Liver (tissue), 9 donors: ENCODE results near the gene IL17RB. TPM values are rescaled to one million over a fixed set of nuclear protein-coding genes. Genes with fewer than 3 reads are reported as not detected.

Experiments
- DNase-seq: peaks from one replicate; pipeline ENCODE4 v3.0.0-alpha.2; 2017; ENCODE audit warnings: low spot score
- H3K27ac ChIP-seq, 2 donors: one replicate each; pipeline ENCODE4 v1.7.0; 2013; ENCODE audit warnings: inconsistent platforms in 2 of 2, low read length in 2 of 2, control low read depth in 1 of 2, low read depth in 1 of 2, mild to moderate bottlenecking in 1 of 2
- H3K27me3 ChIP-seq, 4 donors: one replicate each; pipeline versions ENCODE4 v1.6.1 to v1.7.0; 2013; ENCODE audit warnings: low read length in 3 of 4, inconsistent platforms in 1 of 4, mild to moderate bottlenecking in 1 of 4, moderate library complexity in 1 of 4; ENCODE audit not compliant: control insufficient read depth in 4 of 4, insufficient read depth in 4 of 4
- H3K36me3 ChIP-seq, 4 donors: one replicate each; pipeline versions ENCODE4 v1.6.1 to v1.7.0; 2013; ENCODE audit warnings: low read length in 3 of 4, mild to moderate bottlenecking in 3 of 4, low read depth in 1 of 4, moderate library complexity in 1 of 4; ENCODE audit not compliant: control insufficient read depth in 4 of 4, insufficient read depth in 3 of 4
- H3K4me1 ChIP-seq, 4 donors: one replicate each; pipeline versions ENCODE4 v1.6.1 to v1.7.0; 2013; ENCODE audit warnings: low read length in 3 of 4, mild to moderate bottlenecking in 3 of 4, moderate library complexity in 1 of 4; ENCODE audit not compliant: control insufficient read depth in 4 of 4, insufficient read depth in 4 of 4
- H3K4me3 ChIP-seq, 3 donors: one replicate each; pipeline versions ENCODE4 v1.6.1 to v1.7.0; 2013; ENCODE audit warnings: low read length in 3 of 3, control low read depth in 1 of 3, low read depth in 1 of 3, mild to moderate bottlenecking in 1 of 3
- H3K9ac ChIP-seq, 2 donors: one replicate each; pipeline ENCODE4 v1.7.0; 2013; ENCODE audit warnings: low read length in 2 of 2, mild to moderate bottlenecking in 2 of 2, moderate library complexity in 2 of 2, control low read depth in 1 of 2, low read depth in 1 of 2
- H3K9me3 ChIP-seq, 4 donors: one replicate each; pipeline versions ENCODE4 v1.6.1 to v1.7.0; 2013; ENCODE audit warnings: low read length in 3 of 4; ENCODE audit not compliant: control insufficient read depth in 4 of 4
- CTCF ChIP-seq: fragments of 150-350 bp; IDR thresholded peaks from 2 replicates; pipeline ENCODE4 v1.5.1; 2017; ENCODE audit warnings: improper control_type of control experiment, low read depth, low read length; ENCODE audit not compliant: missing input control
- EGR1 ChIP-seq, 2 donors: IDR thresholded peaks; 2 replicates each; pipeline ENCODE4 v1.6.1; 2016 to 2018; ENCODE audit warnings: antibody characterized with exemption in 2 of 2, low read depth in 2 of 2
- FOXA1 ChIP-seq: IDR thresholded peaks from 2 replicates; pipeline ENCODE4 v1.6.1; 2016; ENCODE audit warnings: antibody characterized with exemption
- GABPA ChIP-seq, 2 donors: IDR thresholded peaks in 1 of 2; conservative IDR thresholded peaks in 1 of 2; 2 replicates each; pipeline ENCODE4 v1.6.1; 2016; ENCODE audit warnings: antibody characterized with exemption in 2 of 2, mild to moderate bottlenecking in 1 of 2, moderate library complexity in 1 of 2
- HNF4A ChIP-seq, 2 donors: conservative IDR thresholded peaks; 2 replicates each; pipeline ENCODE4 v1.6.1; 2016; ENCODE audit warnings: antibody characterized with exemption in 2 of 2, mild to moderate bottlenecking in 2 of 2
- HNF4G ChIP-seq: IDR thresholded peaks from 2 replicates; pipeline ENCODE4 v1.6.1; 2016; ENCODE audit warnings: antibody characterized with exemption
- JUND ChIP-seq, 2 donors: IDR thresholded peaks; 2 replicates each; pipeline ENCODE4 v1.6.1; 2016; ENCODE audit warnings: antibody characterized with exemption in 2 of 2
- NR2F2 ChIP-seq: IDR thresholded peaks from 2 replicates; pipeline ENCODE4 v1.6.1; 2016; ENCODE audit warnings: antibody characterized with exemption
- RAD21 ChIP-seq, 2 donors: IDR thresholded peaks; 2 replicates each; pipeline ENCODE4 v1.6.1; 2016; ENCODE audit warnings: antibody characterized with exemption in 2 of 2, mild to moderate bottlenecking in 2 of 2
- SP1 ChIP-seq: IDR thresholded peaks from 2 replicates; pipeline ENCODE4 v1.6.1; 2018; ENCODE audit warnings: antibody characterized with exemption, mild to moderate bottlenecking
- TAF1 ChIP-seq: conservative IDR thresholded peaks from 2 replicates; pipeline ENCODE4 v1.6.1; 2016; ENCODE audit warnings: antibody characterized with exemption, mild to moderate bottlenecking
- YY1 ChIP-seq: IDR thresholded peaks from 2 replicates; pipeline ENCODE4 v1.6.1; 2016; ENCODE audit warnings: antibody characterized with exemption, mild to moderate bottlenecking
- WGBS: extraction: QIAGEN DNeasy Blood & Tissue Kit; methylation state at CpG from one replicate; pipeline ENCODE4 v1.1.7; 2013; 5-methylcytosine and 5-hydroxymethylcytosine counted together
- polyA plus RNA-seq, 2 donors: library from polyadenylated mRNA; stranded (reverse) in 1 of 2; unstranded in 1 of 2; fragments of 200-250 nt in 1 of 2; fragments of >200 nt in 1 of 2; fragmentation: Nextera tagmentation in 1 of 2; extraction: Ambion mirVana in 1 of 2; gene quantifications; one replicate each; pipeline versions ENCODE4 v1.2.1 to v1.2.3, GENCODE V29; 2013 to 2015
- total RNA-seq, 2 donors: library from RNA; depleted of rRNA; stranded (reverse); fragments of >200 nt; gene quantifications; one replicate each; pipeline ENCODE4 v1.2.3, GENCODE V29; 2014
- TF ChIP-seq, protein P1 (sequence below): IDR thresholded peaks from 2 replicates; pipeline ENCODE4 v1.6.1; 2016; ENCODE audit warnings: antibody characterized with exemption
- TF ChIP-seq, protein P2 (sequence below): IDR thresholded peaks from 2 replicates; pipeline ENCODE4 v1.6.1; 2016; ENCODE audit warnings: antibody characterized with exemption
- TF ChIP-seq, protein P3 (sequence below): IDR thresholded peaks from 2 replicates; pipeline ENCODE4 v1.6.1; 2016; ENCODE audit warnings: antibody characterized with exemption, mild to moderate bottlenecking
- TF ChIP-seq, protein P4 (sequence below): IDR thresholded peaks from 2 replicates; pipeline ENCODE4 v1.6.1; 2016; ENCODE audit warnings: antibody characterized with exemption
- donor health status: healthy.
- donor health status: healthy.
- donor health status: healthy.
- donor health status: healthy.
- donor health status: healthy.

The IL17RB gene
- total RNA-seq, result 10 to 100 TPM; 11.8 to 14.6 TPM
- 10 to 100 TPM; 17.0 to 21.6 TPM for polyA plus RNA-seq

DNA sequence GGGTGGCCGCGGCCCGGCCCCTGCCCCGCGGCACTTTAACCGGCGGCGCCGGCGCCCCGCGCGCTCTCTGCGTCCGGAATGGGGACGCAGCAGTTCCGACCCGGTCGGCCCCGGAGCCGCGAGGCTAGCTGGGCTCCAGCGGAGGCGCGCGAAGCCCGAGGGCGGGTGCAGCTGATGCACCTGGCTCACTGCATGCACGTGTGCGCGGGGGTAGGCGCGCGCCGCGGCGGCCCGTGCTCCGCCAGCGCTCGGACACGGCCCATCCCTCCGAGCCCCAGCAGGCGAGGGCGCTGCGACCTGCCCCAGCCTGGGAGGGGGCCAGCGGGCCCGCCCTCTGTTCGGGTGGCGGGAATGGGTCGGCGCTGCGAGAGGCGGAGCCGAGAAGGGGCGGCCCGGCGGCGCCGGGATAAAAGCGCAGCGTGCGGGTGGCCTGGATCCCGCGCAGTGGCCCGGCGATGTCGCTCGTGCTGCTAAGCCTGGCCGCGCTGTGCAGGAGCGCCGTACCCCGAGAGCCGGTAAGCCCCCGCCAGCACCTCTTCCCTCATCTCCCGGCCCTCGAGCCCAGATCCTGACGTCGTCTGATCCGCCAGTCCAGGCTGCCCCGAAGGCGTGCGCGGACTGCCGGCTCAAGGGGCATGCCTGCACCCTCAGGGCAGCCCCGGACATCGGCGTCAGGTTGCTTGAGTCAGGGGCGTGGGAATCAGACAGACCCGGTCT, at the start of gene IL17RB, which contains the start of gene CHDH:
IL17RB (plus strand) TSS at position 435 of the 717 bp plus-strand sequence; CDS start at position 456, 21 bp downstream.
CHDH (minus strand) TSS at position 286 of the 717 bp plus-strand sequence. CDS start 22,411 bp downstream, outside the sequence.
- Histone ChIP-seq H3K4me1 (peaks cover 2 to 43% (median 17%) of the 10 kb centered on the region in 4 donors), H3K36me3 (no peaks in the 10 kb centered on the region), H3K4me3 (peak within 1 kb of the TSS; percentile 49 to 85 (median 58)), H3K9ac (peak within 1 kb of the TSS; percentile 61 to 90), H3K9me3 (no peaks in the 10 kb centered on the region), H3K27ac (peak within 1 kb of the TSS; percentile 98 to 99), H3K27me3 (no peaks in the 10 kb centered on the region)
- 1% methylated on average over 91 of the region's 91 CpGs for WGBS
- TF ChIP-seq RAD21 (IDR thresholded peaks at IDR 0.05) (peak in 1 of 2 donors; percentile 23), SP1 (peak; percentile 18), NR2F2 (no peak), JUND (IDR thresholded peaks at IDR 0.05) (no peak), HNF4G (no peak), YY1 (peak; percentile 13), HNF4A (conservative IDR thresholded peaks at IDR 0.05) (peak in 1 of 2 donors; percentile 6)
- TF ChIP-seq, protein P1, sequence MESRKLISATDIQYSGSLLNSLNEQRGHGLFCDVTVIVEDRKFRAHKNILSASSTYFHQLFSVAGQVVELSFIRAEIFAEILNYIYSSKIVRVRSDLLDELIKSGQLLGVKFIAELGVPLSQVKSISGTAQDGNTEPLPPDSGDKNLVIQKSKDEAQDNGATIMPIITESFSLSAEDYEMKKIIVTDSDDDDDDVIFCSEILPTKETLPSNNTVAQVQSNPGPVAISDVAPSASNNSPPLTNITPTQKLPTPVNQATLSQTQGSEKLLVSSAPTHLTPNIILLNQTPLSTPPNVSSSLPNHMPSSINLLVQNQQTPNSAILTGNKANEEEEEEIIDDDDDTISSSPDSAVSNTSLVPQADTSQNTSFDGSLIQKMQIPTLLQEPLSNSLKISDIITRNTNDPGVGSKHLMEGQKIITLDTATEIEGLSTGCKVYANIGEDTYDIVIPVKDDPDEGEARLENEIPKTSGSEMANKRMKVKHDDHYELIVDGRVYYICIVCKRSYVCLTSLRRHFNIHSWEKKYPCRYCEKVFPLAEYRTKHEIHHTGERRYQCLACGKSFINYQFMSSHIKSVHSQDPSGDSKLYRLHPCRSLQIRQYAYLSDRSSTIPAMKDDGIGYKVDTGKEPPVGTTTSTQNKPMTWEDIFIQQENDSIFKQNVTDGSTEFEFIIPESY, result no peak
- TF ChIP-seq, protein P2, sequence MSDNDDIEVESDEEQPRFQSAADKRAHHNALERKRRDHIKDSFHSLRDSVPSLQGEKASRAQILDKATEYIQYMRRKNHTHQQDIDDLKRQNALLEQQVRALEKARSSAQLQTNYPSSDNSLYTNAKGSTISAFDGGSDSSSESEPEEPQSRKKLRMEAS, result no peak
- TF ChIP-seq, protein P3, sequence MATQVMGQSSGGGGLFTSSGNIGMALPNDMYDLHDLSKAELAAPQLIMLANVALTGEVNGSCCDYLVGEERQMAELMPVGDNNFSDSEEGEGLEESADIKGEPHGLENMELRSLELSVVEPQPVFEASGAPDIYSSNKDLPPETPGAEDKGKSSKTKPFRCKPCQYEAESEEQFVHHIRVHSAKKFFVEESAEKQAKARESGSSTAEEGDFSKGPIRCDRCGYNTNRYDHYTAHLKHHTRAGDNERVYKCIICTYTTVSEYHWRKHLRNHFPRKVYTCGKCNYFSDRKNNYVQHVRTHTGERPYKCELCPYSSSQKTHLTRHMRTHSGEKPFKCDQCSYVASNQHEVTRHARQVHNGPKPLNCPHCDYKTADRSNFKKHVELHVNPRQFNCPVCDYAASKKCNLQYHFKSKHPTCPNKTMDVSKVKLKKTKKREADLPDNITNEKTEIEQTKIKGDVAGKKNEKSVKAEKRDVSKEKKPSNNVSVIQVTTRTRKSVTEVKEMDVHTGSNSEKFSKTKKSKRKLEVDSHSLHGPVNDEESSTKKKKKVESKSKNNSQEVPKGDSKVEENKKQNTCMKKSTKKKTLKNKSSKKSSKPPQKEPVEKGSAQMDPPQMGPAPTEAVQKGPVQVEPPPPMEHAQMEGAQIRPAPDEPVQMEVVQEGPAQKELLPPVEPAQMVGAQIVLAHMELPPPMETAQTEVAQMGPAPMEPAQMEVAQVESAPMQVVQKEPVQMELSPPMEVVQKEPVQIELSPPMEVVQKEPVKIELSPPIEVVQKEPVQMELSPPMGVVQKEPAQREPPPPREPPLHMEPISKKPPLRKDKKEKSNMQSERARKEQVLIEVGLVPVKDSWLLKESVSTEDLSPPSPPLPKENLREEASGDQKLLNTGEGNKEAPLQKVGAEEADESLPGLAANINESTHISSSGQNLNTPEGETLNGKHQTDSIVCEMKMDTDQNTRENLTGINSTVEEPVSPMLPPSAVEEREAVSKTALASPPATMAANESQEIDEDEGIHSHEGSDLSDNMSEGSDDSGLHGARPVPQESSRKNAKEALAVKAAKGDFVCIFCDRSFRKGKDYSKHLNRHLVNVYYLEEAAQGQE, result peak; percentile 84
- DNase-seq, result peak; percentile 70

- Histone ChIP-seq H3K27me3 (no peaks in the 10 kb centered on the region), H3K4me3 (no peak overlapping the region), H3K4me1 (no peaks in the 10 kb centered on the region), H3K9ac (no peak overlapping the region), H3K9me3 (no peaks in the 10 kb centered on the region), H3K27ac (no peak overlapping the region), H3K36me3 (no peaks in the 10 kb centered on the region)
- DNase-seq, result no peak
- 91% methylated on average over 8 of the region's 8 CpGs for WGBS
- TF ChIP-seq HNF4G (no peak), RAD21 (IDR thresholded peaks at IDR 0.05) (no peak), SP1 (no peak), FOXA1 (no peak), EGR1 (IDR thresholded peaks at IDR 0.05; ENCODE audit: low read depth in 2 of 2) (no peak), TAF1 (no peak), CTCF (no peak), GABPA (IDR thresholded peaks at IDR 0.05 in 1 of 2, conservative IDR thresholded peaks at IDR 0.05 in 1 of 2) (no peak), HNF4A (conservative IDR thresholded peaks at IDR 0.05) (no peak)
- TF ChIP-seq, protein P4, sequence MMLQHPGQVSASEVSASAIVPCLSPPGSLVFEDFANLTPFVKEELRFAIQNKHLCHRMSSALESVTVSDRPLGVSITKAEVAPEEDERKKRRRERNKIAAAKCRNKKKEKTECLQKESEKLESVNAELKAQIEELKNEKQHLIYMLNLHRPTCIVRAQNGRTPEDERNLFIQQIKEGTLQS, result no peak
- TF ChIP-seq, protein P1, result no peak
- TF ChIP-seq, protein P3, result no peak
Measured at GRCh38 chr3:53798144-53798543, 48.2 kb upstream of the IL17RB start.
